ENCODE data around the gene NAXE. TPM values are rescaled to one million over a fixed set of nuclear protein-coding genes. Genes with fewer than 3 reads are reported as not detected.

NAXE gene
- polyA plus RNA-seq, 4 donors, result 64.8 to 105 (median 94.3) TPM

DNA sequence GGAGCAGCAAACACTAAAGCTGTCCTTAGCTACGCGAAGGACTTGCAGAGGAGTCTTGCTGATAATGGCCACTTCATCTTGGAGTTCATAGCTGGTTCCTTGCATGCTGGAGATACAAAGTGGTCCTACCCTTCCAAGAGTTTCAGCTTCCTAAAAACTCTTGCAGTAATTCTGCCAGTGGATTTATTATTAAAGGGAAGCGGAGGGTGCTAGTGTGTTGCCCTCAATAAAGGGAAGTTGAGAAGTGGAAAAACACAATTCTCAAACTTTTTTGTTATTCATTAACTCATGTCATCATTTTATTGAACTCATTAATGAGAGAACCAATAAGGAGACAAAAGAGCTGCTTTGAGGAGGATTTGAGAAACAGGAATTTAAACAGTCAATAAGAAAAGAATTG, 21.1 kb downstream of the NAXE start:
- peaks cover 0 to 22% (median 2%) of the 10 kb centered on the region in 3 donors for H3K4me1 ChIP-seq (ENCODE audit: control insufficient read depth in 3 of 3, insufficient read depth in 2 of 3, low read depth in 1 of 3, low read length in 2 of 3)
- H3K9me3 ChIP-seq (ENCODE audit: control insufficient read depth in 2 of 2, insufficient read depth in 1 of 2, low read depth in 1 of 2, low read length in 1 of 2), result no peaks in the 10 kb centered on the region
- 12 to 35% (median 31%) methylated on average over 3 of the region's 3 CpGs for WGBS, 3 donors
- H3K27me3 ChIP-seq (ENCODE audit: control insufficient read depth in 3 of 3, insufficient read depth in 3 of 3, low read length in 3 of 3), result peaks cover 0 to 5% (median 0%) of the 10 kb centered on the region in 3 donors
- no peak for FAIRE-seq
- peak; percentile 48 to 67 for DNase-seq
- no peaks in the 10 kb centered on the region for H3K36me3 ChIP-seq (ENCODE audit: control insufficient read depth in 3 of 3, insufficient read depth in 2 of 3, low read depth in 1 of 3, low read length in 3 of 3)
- no peak overlapping the region for H3K4me3 ChIP-seq (ENCODE audit: low read depth in 1 of 3, low read length in 3 of 3)
- H3K27ac ChIP-seq (ENCODE audit: low read depth in 1 of 3, low read length in 2 of 3), result peak overlapping the region; percentile 21 to 74 (median 46)

DNA sequence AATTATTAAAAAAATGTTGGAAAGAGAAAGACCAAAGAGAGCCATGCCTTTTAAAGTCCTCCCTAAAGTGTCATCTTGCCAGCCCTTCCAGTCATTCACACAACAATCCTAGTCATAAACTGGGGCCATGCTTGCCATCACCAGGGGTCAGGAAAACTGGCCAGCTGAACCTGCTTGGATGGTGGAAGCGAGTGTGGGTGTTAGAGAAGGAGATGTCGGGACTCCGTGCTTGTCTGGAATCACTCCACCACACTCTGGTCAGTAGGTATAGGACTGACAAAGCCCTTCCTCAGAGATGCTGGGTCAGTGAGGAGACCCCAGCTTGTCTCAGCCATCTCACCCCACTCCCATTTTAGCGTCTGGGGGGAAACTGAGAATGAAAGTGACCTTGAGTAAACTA, 24.4 kb downstream of the NAXE start:
- Histone ChIP-seq H3K4me3 (ENCODE audit: low read depth in 1 of 3, low read length in 3 of 3) (no peak overlapping the region), H3K27ac (ENCODE audit: low read depth in 1 of 3, low read length in 2 of 3) (peak overlapping the region in 1 of 3 donors; percentile 37), H3K4me1 (ENCODE audit: control insufficient read depth in 3 of 3, insufficient read depth in 2 of 3, low read depth in 1 of 3, low read length in 2 of 3) (peaks cover 0 to 22% (median 2%) of the 10 kb centered on the region in 3 donors), H3K36me3 (ENCODE audit: control insufficient read depth in 3 of 3, insufficient read depth in 2 of 3, low read depth in 1 of 3, low read length in 3 of 3) (no peaks in the 10 kb centered on the region), H3K9me3 (ENCODE audit: control insufficient read depth in 2 of 2, insufficient read depth in 1 of 2, low read depth in 1 of 2, low read length in 1 of 2) (no peaks in the 10 kb centered on the region), H3K27me3 (ENCODE audit: control insufficient read depth in 3 of 3, insufficient read depth in 3 of 3, low read length in 3 of 3) (peaks cover 0 to 21% (median 9%) of the 10 kb centered on the region in 3 donors)
- DNase-seq, result no peak
- WGBS, 3 donors, result 37 to 58% (median 47%) methylated on average over 4 of the region's 4 CpGs
- FAIRE-seq, result no peak

DNA sequence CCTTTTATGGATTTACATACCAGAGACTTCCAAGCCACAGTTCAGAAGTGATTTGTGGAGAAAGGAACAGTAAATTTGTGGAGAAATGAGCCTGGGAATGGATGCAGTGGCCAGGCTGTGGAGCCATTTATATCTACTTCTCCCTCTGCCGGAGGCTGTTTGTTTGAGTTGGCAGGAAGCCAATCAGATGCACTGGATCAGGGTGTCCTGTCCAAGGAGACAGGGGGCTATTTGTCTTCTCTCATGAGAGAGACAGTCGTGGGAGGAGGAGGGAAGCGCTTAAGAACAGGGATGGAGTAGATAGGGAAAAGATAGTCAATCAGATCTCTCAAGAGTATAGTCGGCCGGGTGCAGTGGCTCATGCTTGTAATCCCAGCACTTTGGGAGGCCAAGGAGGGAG, 24.9 kb downstream of the NAXE start:
- peaks cover 0 to 24% (median 9%) of the 10 kb centered on the region in 3 donors for H3K27me3 ChIP-seq (ENCODE audit: control insufficient read depth in 3 of 3, insufficient read depth in 3 of 3, low read length in 3 of 3)
- no peaks in the 10 kb centered on the region for H3K36me3 ChIP-seq (ENCODE audit: control insufficient read depth in 3 of 3, insufficient read depth in 2 of 3, low read depth in 1 of 3, low read length in 3 of 3)
- H3K27ac ChIP-seq (ENCODE audit: low read depth in 1 of 3, low read length in 2 of 3), result no peak overlapping the region
- FAIRE-seq, result no peak
- no peaks in the 10 kb centered on the region for H3K9me3 ChIP-seq (ENCODE audit: control insufficient read depth in 2 of 2, insufficient read depth in 1 of 2, low read depth in 1 of 2, low read length in 1 of 2)
- peaks cover 0 to 22% (median 2%) of the 10 kb centered on the region in 3 donors for H3K4me1 ChIP-seq (ENCODE audit: control insufficient read depth in 3 of 3, insufficient read depth in 2 of 3, low read depth in 1 of 3, low read length in 2 of 3)
- DNase-seq, result peak; percentile 54 to 56
- WGBS, 3 donors, result 7 to 20% (median 7%) methylated on average over 5 of the region's 5 CpGs
- H3K4me3 ChIP-seq (ENCODE audit: low read depth in 1 of 3, low read length in 3 of 3), result no peak overlapping the region

DNA sequence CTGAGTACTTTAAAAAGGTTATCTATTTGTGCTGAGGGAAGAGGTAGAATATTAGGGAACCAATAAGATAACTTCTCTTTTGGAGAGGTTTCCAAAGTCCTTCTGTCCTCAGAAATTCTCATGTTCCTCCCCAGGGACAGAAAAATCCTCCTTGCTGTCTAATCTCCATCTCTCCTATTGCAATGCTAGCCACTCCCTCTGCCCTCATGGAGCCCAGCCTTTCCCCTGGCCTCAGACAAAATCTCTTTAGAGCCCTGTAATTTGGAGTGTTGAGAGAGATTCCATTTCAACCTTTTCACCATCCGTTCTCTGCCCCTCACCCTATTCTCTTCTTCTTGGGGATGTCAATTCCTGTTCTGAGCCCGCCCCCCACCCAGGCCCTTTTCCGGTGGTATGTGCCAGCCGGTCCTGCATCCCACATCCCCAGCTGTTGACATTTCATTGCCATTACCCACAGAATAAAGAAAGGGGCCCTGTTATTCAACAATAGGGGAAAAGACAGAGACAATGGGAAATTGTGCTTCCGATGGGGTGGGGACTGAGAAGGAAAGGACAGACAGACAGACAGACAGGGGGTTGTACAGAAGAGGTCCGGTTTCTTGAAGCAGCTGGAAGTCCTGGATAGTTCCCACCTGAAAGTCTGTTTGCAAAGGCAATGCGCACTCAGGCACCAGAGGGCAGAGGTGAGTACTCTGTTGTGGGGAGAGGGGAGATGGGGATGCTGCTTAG, 27.4 kb downstream of the NAXE start, which contains the start of gene HAPLN2:
Gene HAPLN2, plus strand, starts transcription at position 563 of the 729 bp plus-strand sequence. CDS start 4,076 bp downstream, outside the sequence.
- peaks cover 0 to 14% (median 0%) of the 10 kb centered on the region in 3 donors for H3K4me1 ChIP-seq (ENCODE audit: control insufficient read depth in 3 of 3, insufficient read depth in 2 of 3, low read depth in 1 of 3, low read length in 2 of 3)
- no peaks in the 10 kb centered on the region for H3K36me3 ChIP-seq (ENCODE audit: control insufficient read depth in 3 of 3, insufficient read depth in 2 of 3, low read depth in 1 of 3, low read length in 3 of 3)
- H3K4me3 ChIP-seq (ENCODE audit: low read depth in 1 of 3, low read length in 3 of 3), result no peak within 1 kb of the TSS
- H3K9me3 ChIP-seq (ENCODE audit: control insufficient read depth in 2 of 2, insufficient read depth in 1 of 2, low read depth in 1 of 2, low read length in 1 of 2), result no peaks in the 10 kb centered on the region
- H3K27me3 ChIP-seq (ENCODE audit: control insufficient read depth in 3 of 3, insufficient read depth in 3 of 3, low read length in 3 of 3), result peaks cover 0 to 38% (median 15%) of the 10 kb centered on the region in 3 donors
- DNase-seq (peak; percentile 45 to 47), FAIRE-seq (no peak)
- H3K27ac ChIP-seq (ENCODE audit: low read depth in 1 of 3, low read length in 2 of 3), result no peak within 1 kb of the TSS
- WGBS, 3 donors, result 8 to 9% (median 8%) methylated on average over 7 of the region's 7 CpGs

DNA sequence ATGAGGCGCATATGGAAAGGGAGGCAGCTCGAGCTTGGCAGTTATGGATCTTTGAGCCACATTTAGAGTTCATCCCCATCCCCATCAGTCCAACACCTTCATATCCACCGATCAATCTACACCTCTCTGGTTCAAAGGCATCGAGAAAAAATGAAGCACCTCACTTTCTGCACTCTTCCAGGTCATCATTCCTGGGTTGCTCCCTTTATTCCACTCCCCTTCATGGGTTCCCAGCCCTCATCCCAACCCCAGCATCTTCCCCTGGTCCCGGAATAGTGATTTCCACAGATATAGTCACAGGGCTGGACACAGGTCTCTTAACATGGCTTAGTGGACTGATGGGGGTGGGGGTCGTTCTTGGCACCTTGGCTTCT, 28.0 kb downstream of the NAXE start:
- H3K4me3 ChIP-seq (ENCODE audit: low read depth in 1 of 3, low read length in 3 of 3), result no peak overlapping the region
- FAIRE-seq (no peak), DNase-seq (no peak)
- H3K27ac ChIP-seq (ENCODE audit: low read depth in 1 of 3, low read length in 2 of 3), result no peak overlapping the region
- H3K36me3 ChIP-seq (ENCODE audit: control insufficient read depth in 3 of 3, insufficient read depth in 2 of 3, low read depth in 1 of 3, low read length in 3 of 3), result no peaks in the 10 kb centered on the region
- no peaks in the 10 kb centered on the region for H3K9me3 ChIP-seq (ENCODE audit: control insufficient read depth in 2 of 2, insufficient read depth in 1 of 2, low read depth in 1 of 2, low read length in 1 of 2)
- 20 to 26% (median 21%) methylated on average over 6 of the region's 6 CpGs for WGBS, 3 donors
- H3K27me3 ChIP-seq (ENCODE audit: control insufficient read depth in 3 of 3, insufficient read depth in 3 of 3, low read length in 3 of 3), result peaks cover 0 to 42% (median 19%) of the 10 kb centered on the region in 3 donors
- H3K4me1 ChIP-seq (ENCODE audit: control insufficient read depth in 3 of 3, insufficient read depth in 2 of 3, low read depth in 1 of 3, low read length in 2 of 3), result peaks cover 0 to 18% (median 0%) of the 10 kb centered on the region in 3 donors

DNA sequence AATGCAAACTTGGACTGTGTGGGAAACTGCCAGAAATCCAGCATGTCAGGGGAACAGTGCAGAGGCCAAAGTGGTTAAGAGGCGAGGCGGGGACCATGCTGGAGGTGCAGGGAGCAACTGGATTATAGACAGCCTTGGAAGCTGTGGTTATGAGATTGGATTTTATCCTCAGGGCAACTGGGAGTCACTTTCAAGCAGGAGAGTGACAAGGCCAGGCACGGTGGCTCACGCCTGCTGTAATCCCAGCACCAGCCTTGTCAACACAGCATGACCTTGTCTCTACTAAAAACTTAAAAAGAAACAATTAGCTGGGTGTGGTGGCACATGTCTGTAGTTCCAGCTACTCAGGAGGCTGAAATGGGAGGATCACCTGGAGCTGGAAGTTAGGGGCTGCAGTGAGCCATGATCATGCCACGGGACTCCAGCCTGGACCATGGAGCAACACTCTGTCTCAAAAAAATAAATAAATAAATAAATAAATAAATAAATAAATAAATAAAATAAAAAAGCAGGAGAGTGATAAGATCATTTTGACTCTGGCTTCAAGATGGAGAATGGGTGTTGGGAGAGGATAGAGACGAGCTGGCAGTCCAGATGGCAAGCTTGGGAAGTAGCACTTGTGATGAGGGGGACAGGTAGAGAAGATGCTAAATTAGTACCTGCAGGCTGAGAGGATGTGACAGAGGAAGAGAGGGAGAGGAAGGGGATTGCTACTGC, 31.2 kb downstream of the NAXE start:
- FAIRE-seq (no peak), DNase-seq (peak in 1 of 2 donors; percentile 31)
- no peaks in the 10 kb centered on the region for H3K9me3 ChIP-seq (ENCODE audit: control insufficient read depth in 2 of 2, insufficient read depth in 1 of 2, low read depth in 1 of 2, low read length in 1 of 2)
- H3K27me3 ChIP-seq (ENCODE audit: control insufficient read depth in 3 of 3, insufficient read depth in 3 of 3, low read length in 3 of 3), result peaks cover 0 to 61% (median 24%) of the 10 kb centered on the region in 3 donors
- H3K36me3 ChIP-seq (ENCODE audit: control insufficient read depth in 3 of 3, insufficient read depth in 2 of 3, low read depth in 1 of 3, low read length in 3 of 3), result no peaks in the 10 kb centered on the region
- H3K27ac ChIP-seq (ENCODE audit: low read depth in 1 of 3, low read length in 2 of 3), result no peak overlapping the region
- 44 to 69% (median 57%) methylated on average over 6 of the region's 6 CpGs for WGBS, 3 donors
- H3K4me3 ChIP-seq (ENCODE audit: low read depth in 1 of 3, low read length in 3 of 3), result no peak overlapping the region
- H3K4me1 ChIP-seq (ENCODE audit: control insufficient read depth in 3 of 3, insufficient read depth in 2 of 3, low read depth in 1 of 3, low read length in 2 of 3), result peaks cover 0 to 30% (median 8%) of the 10 kb centered on the region in 3 donors

DNA sequence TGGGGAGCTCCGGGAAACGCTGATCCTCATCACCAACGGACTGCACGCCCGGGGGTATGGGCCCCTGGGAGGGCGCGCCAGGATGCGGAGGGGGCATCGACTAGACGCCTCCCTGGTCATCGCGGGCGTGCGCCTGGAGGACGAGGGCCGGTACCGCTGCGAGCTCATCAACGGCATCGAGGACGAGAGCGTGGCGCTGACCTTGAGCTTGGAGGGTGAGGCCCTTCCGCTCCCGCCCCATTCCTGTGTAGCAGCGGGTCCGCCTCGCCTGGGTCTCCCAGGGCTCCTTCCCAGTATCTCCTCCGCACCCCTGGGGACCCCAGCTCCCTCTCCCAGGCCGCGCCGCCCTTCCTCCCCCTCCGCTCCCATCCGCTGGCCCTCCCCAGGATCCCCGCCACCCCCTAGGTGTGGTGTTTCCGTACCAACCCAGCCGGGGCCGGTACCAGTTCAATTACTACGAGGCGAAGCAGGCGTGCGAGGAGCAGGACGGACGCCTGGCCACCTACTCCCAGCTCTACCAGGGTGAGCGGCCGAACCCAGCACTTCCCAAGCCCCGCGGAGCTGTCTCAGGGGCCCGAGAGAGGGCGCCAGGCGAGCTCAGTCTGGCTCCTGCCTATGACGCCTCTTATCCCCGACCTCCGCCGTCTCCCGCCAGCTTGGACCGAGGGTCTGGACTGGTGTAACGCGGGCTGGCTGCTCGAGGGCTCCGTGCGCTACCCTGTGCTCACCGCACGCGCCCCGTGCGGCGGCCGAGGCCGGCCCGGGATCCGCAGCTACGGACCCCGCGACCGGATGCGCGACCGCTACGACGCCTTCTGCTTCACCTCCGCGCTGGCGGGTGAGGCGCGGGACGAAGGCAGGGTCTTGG, 32.6 kb downstream of the NAXE start:
- no peaks in the 10 kb centered on the region for H3K36me3 ChIP-seq (ENCODE audit: control insufficient read depth in 3 of 3, insufficient read depth in 2 of 3, low read depth in 1 of 3, low read length in 3 of 3)
- FAIRE-seq (no peak), DNase-seq (peak; percentile 67 to 73)
- H3K27ac ChIP-seq (ENCODE audit: low read depth in 1 of 3, low read length in 2 of 3), result peak overlapping the region in 1 of 3 donors; percentile 85
- 1 to 2% (median 2%) methylated on average over 58 to 87 of the region's 87 CpGs for WGBS, 3 donors
- no peaks in the 10 kb centered on the region for H3K9me3 ChIP-seq (ENCODE audit: control insufficient read depth in 2 of 2, insufficient read depth in 1 of 2, low read depth in 1 of 2, low read length in 1 of 2)
- peaks cover 0 to 59% (median 21%) of the 10 kb centered on the region in 3 donors for H3K27me3 ChIP-seq (ENCODE audit: control insufficient read depth in 3 of 3, insufficient read depth in 3 of 3, low read length in 3 of 3)
- peaks cover 0 to 30% (median 8%) of the 10 kb centered on the region in 3 donors for H3K4me1 ChIP-seq (ENCODE audit: control insufficient read depth in 3 of 3, insufficient read depth in 2 of 3, low read depth in 1 of 3, low read length in 2 of 3)
- peak overlapping the region in 2 of 3 donors; percentile 3 to 63 for H3K4me3 ChIP-seq (ENCODE audit: low read depth in 1 of 3, low read length in 3 of 3)
